Retinal pigment epithelial cell (primary cell): ENCODE results near the gene UBASH3B.

Source experiments
- DNase-seq: peaks from one replicate; pipeline ENCODE4 v3.0.0-alpha.2; 2010; ENCODE audit warnings: low read depth
- H3K4me3 ChIP-seq: 2 replicates; pipeline ENCODE4 v1.5.1; 2011; ENCODE audit warnings: mild to moderate bottlenecking, low read length, control low read depth, moderate library complexity
- CTCF ChIP-seq: conservative IDR thresholded peaks from 2 replicates; pipeline ENCODE4 v1.5.1; 2011; ENCODE audit warnings: low read depth, low read length, control low read depth, inconsistent platforms

UBASH3B gene

DNA sequence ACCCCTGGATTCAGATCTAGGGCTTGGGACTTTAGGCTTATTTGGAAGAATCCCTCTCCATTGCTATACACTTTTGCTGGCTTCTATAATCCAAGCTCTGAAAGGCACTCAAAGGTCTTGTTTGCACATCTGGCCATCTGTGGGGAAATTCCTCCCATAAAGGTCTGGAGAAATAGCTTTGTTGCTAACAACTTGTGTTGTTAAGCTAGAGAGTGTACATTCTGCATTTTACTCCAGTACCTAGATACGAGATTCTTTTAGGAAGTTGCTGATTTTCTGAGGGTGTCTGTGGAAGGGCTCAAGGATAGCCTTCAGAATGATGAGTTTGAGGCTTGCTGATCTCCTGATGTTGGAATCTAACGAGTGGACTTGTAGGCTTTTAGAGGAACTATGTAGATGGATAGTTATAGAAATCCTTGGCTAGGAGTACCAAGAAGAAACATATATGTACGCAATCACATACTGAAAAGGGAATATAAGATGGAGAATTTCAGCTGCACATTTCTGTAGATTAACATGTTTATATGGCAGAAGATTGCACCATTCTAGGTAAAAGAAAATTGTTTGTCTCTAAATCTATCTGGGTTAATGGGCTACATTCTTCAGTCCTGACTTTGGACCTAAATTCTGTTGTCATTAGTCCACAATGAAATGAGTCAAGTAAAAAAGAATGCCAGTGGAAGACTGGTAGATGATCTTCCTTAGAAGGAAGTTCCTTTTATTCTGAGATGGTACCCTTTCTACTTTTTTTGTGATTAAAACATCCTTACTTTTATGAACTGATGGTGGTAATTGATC, 51.0 kb downstream of the UBASH3B start:
- no peak for TF ChIP-seq CTCF
- no peak overlapping the region for H3K4me3 ChIP-seq
- no peak for DNase-seq

- no peak overlapping the region for H3K4me3 ChIP-seq
- no peak for TF ChIP-seq CTCF
- no peak for DNase-seq
Measured at GRCh38 chr11:122707111-122707510, 51.6 kb downstream of the UBASH3B start.

- DNase-seq = no peak
- TF ChIP-seq CTCF = no peak
- no peak overlapping the region for H3K4me3 ChIP-seq
Measured at GRCh38 chr11:122707901-122708300, 52.4 kb downstream of the UBASH3B start.

GRCh38 chr11:122709039-122709760, 53.7 kb downstream of the UBASH3B start:
- DNase-seq = no peak
- no peak for TF ChIP-seq CTCF
- H3K4me3 ChIP-seq = no peak overlapping the region

DNA sequence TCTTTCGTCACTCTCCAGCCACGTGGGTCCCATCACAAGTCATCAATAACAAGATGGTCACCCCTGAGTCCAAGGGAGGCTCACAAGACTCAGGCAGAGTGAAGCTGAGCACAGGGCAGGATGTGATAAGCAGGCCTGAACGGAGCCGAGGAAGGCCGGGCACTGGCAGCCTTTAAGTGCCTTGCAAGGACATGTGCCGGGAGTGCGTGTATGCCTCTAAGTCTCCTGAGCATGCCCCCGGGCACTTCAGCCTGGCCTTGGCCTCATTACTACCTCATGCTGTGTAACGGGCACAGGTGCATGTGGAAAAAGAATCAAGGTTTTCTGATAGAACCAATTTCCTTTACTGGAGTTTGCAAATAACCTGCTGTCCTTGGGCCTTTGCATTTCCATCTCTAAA, 55.8 kb downstream of the UBASH3B start:
- no peak for DNase-seq
- TF ChIP-seq CTCF = no peak
- H3K4me3 ChIP-seq = no peak overlapping the region

- DNase-seq = no peak
- TF ChIP-seq CTCF = no peak
- no peak overlapping the region for H3K4me3 ChIP-seq
Measured at GRCh38 chr11:122711831-122712381, 56.4 kb downstream of the UBASH3B start.
